NCI-H1092 treated with DMSO at 0.1 percent for 48 hours (cell line): ENCODE data around the gene ROCK2.
"Not testable (repeated sequence)": the region's sequence is repeated elsewhere in the genome, so short reads cannot be mapped to it uniquely, and the experiment has no call there.

Source experiments
- DNase-seq: peaks from one replicate; lab custom pipeline; 2025; lab: John Stamatoyannopoulos, UW

ROCK2 gene

GRCh38 chr2:11177871-11178690, 166.4 kb downstream of the ROCK2 start:
- peak; percentile 56 for DNase-seq

GRCh38 chr2:11175293-11175795, 169.1 kb downstream of the ROCK2 start:
- DNase-seq: no peak

- no peak for DNase-seq
These were observed 170.2 kb downstream of the ROCK2 start for GRCh38 chr2:11174222-11174621.

- DNase-seq: no peak
These were observed 175.1 kb downstream of the ROCK2 start for GRCh38 chr2:11169333-11169732.

GRCh38 chr2:11168488-11168887, 175.9 kb downstream of the ROCK2 start:
- no peak for DNase-seq

GRCh38 chr2:11166476-11166875, 178.0 kb downstream of the ROCK2 start:
- no peak for DNase-seq

GRCh38 chr2:11165046-11165445, 179.4 kb downstream of the ROCK2 start:
- DNase-seq: not testable (repeated sequence)

- DNase-seq: no peak
These were observed 180.8 kb downstream of the ROCK2 start for GRCh38 chr2:11163439-11164317.

GRCh38 chr2:11161747-11162146, 182.7 kb downstream of the ROCK2 start:
- no peak for DNase-seq

- no peak for DNase-seq
These were observed 183.5 kb downstream of the ROCK2 start for GRCh38 chr2:11160731-11161455.

- DNase-seq: no peak
These were observed 184.2 kb downstream of the ROCK2 start for GRCh38 chr2:11160256-11160655.

- DNase-seq: no peak
These were observed 184.8 kb downstream of the ROCK2 start for GRCh38 chr2:11159574-11160170.

- no peak for DNase-seq
These were observed 185.4 kb downstream of the ROCK2 start for GRCh38 chr2:11158916-11159573.

GRCh38 chr2:11157731-11158130, 186.7 kb downstream of the ROCK2 start:
- DNase-seq: no peak

GRCh38 chr2:11157296-11157695, 187.1 kb downstream of the ROCK2 start:
- no peak for DNase-seq

- DNase-seq: no peak
These were observed 187.9 kb downstream of the ROCK2 start for GRCh38 chr2:11156396-11157075.

- DNase-seq: peak; percentile 79
These were observed 188.9 kb downstream of the ROCK2 start, which contains the start of gene SLC66A3 for GRCh38 chr2:11155381-11156035. SLC66A3 (plus strand) TSS chr2:11155467; CDS start chr2:11155547, 80 bp downstream.

GRCh38 chr2:11154923-11155380, 189.5 kb downstream of the ROCK2 start:
- peak; percentile 79 for DNase-seq

- no peak for DNase-seq
These were observed 190.2 kb downstream of the ROCK2 start for GRCh38 chr2:11154016-11154922.
